ENCODE measurements around the gene KIAA1217. TPM values are rescaled to one million over a fixed set of nuclear protein-coding genes. Genes with fewer than 3 reads are reported as not detected.

Gene KIAA1217
- total and polyA plus RNA-seq, 9 of the 15 experiments (the other 6 are each of a cell fraction or from before 2014, with no cell fraction given) = 0.04 TPM; not detected in 8

GRCh38 chr10:24278176-24278889, 69.4 kb downstream of the KIAA1217 start:
- H3K4me1 ChIP-seq (replicated peaks in 1 of 2; ENCODE audit: control insufficient read depth in 2 of 2, insufficient read depth in 2 of 2, low read length in 2 of 2) = no peaks in the 10 kb centered on the region
- H3K79me2 ChIP-seq (ENCODE audit: control insufficient read depth, insufficient read depth, low read length) = no peaks in the 10 kb centered on the region
- no peak for FAIRE-seq
- H3K4me3 ChIP-seq = no peak overlapping the region
- no peaks in the 10 kb centered on the region for H3K36me3 ChIP-seq (ENCODE audit: control insufficient read depth, insufficient read depth, low read length)
- no peak for ATAC-seq
- ChIA-PET POLR2A (no interaction called here), CTCF (ENCODE audit: low intra/inter-chr PET ratio) (no interaction called here)
- BruUV-seq (replicated peaks) = no TSS peak
- no peaks in the 10 kb centered on the region for H3K9me3 ChIP-seq (replicated peaks; ENCODE audit: control insufficient read depth, insufficient read depth, low read depth, low read length)
- in situ Hi-C loops (cut with MboI) (no loop called here), intact Hi-C loops (cut with micrococcal nuclease) (no loop called here)
- WGBS (ENCODE audit: insufficient coverage, low coverage, missing lambda C conversion rate) = 0% methylated on average over 5 of the region's 5 CpGs
- no peak overlapping the region for H3K9ac ChIP-seq (ENCODE audit: insufficient read depth in 1 of 2, low read depth in 2 of 2, low read length in 2 of 2)
- H2AFZ ChIP-seq (ENCODE audit: low read depth, low read length) = no peak overlapping the region
- no peak overlapping the region for H3K4me2 ChIP-seq (ENCODE audit: insufficient read depth, low read length)
- no peaks in the 10 kb centered on the region for H3K27me3 ChIP-seq (ENCODE audit: control insufficient read depth in 2 of 2, insufficient read depth in 2 of 2, low read length in 2 of 2)
- H3K9me1 ChIP-seq (ENCODE audit: control insufficient read depth, insufficient read depth, low read length) = no peaks in the 10 kb centered on the region
- no peaks in the 10 kb centered on the region for H4K20me1 ChIP-seq (replicated peaks; ENCODE audit: control insufficient read depth, insufficient read depth, low read length)
- DNase-seq (ENCODE audit: extremely low read depth in 1 of 4, low spot score in 3 of 4) = no peak
- H3K27ac ChIP-seq (ENCODE audit: extremely low read depth, low read depth, low read length) = no peak overlapping the region
- TF ChIP-seq ZBTB7A (IDR thresholded peaks at IDR 0.05; ENCODE audit: borderline replicate concordance, control insufficient read depth, low read depth, low read length) (no peak), ZNF717 (CRISPR knock-in tag; IDR thresholded peaks at IDR 0.05) (no peak), MED1 (CRISPR knock-in tag; IDR thresholded peaks at IDR 0.05; ENCODE audit: borderline replicate concordance) (no peak), ZBTB1 (CRISPR knock-in tag; IDR thresholded peaks at IDR 0.05; ENCODE audit: borderline replicate concordance, low read depth) (no peak), ZNF318 (IDR thresholded peaks at IDR 0.05; ENCODE audit: borderline replicate concordance in 1 of 2, low read depth in 1 of 2) (no peak), MYC (IDR thresholded peaks at IDR 0.05; ENCODE audit: low read depth, low read length) (no peak), MYC (CRISPR knock-in tag; IDR thresholded peaks at IDR 0.05; ENCODE audit: borderline replicate concordance, low read depth) (no peak), TCF15 (CRISPR knock-in tag; IDR thresholded peaks at IDR 0.05) (no peak), TAF7 (tag; IDR thresholded peaks at IDR 0.05) (no peak), ZNF217 (CRISPR knock-in tag; IDR thresholded peaks at IDR 0.05) (no peak), TEAD1 (CRISPR knock-in tag; IDR thresholded peaks at IDR 0.05) (no peak), CREB5 (CRISPR knock-in tag; IDR thresholded peaks at IDR 0.05) (no peak)
